Activated CD8-positive, alpha-beta memory T cell treated with anti-CD3 and anti-CD28 coated beads for 4 hours (primary cell): ENCODE measurements around the gene FERMT3.
A peak's percentile ranks its signal among the peaks of the same experiment; 100 is the strongest.

ENCODE experiments used
- DNase-seq, 2 donors: peaks; one replicate each; pipeline ENCODE4 v3.0.0-alpha.2; 2020; ENCODE audit warnings: low read depth in 2 of 2

Gene FERMT3

DNA sequence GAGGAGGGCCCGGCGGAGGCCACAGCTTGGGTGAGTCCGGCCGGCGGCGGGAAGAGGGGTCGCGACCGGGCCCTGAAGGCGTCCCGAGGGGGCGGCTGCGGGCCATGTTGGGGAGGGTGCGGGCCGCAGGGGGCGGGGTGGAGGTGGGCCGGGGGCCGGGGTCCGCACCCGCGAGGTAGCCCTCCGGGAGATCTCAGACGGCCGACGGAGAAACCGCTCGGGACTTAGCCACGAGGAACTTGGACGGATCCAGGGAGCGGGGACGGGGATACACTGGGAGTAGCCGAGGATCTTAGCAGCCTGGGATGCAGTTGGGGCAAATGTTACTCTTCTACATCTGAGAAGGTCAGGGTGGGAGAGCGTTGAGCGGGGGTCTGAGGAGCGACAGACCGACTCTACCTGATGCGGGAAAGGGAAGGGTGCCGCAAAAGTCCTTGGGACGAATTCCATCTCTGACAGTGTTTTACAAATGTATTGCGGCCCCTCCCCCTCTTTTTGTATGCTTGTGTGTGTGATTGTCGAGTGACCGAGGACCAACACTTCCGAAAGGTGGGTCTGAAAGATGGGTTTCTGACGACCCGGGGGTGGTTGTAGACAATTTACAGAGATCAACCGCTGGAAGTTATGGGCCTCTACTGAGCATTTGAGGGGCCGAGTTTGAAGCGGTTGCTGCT, 19.9 kb upstream of the FERMT3 start:
- DNase-seq = no peak

DNA sequence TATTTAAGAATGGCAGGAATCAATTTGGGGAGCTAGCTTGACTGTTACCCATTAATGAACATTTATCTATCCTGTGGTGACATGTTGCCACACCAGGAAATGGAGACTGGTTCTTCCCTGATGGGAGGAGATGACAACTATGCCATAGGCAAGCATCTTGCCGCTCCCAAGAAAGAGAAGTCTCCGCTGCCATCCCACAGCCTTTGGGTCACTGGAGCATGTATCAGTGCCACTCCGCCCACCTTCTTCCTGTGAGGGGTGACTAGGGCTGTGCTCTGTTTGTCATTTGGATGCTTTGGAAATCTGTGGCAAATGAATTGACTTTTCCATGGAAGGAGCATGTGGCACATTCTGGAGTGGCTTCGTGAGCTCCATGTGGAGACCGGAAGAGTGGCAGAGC, 14.1 kb upstream of the FERMT3 start:
- no peak for DNase-seq

DNA sequence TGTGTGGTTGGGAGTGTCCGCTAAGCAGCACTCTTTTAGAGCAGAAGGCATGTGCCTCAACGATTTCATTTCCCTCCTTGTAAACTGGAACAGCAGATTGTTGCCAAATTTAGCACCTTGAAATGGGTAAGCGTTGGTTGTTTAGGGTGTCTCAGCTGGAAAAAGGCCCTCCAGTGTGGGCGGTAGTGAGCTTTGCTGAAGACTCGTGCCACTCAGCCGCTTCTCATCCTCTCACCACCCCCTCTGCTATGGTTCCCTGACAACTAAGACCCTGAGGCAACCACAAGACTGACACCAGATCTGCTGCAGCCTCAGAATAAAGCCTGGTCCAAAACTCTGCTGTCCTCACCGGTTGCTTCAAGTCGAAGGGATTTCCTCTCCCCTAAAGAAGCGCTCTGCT, 9.9 kb upstream of the FERMT3 start:
- no peak for DNase-seq

DNA sequence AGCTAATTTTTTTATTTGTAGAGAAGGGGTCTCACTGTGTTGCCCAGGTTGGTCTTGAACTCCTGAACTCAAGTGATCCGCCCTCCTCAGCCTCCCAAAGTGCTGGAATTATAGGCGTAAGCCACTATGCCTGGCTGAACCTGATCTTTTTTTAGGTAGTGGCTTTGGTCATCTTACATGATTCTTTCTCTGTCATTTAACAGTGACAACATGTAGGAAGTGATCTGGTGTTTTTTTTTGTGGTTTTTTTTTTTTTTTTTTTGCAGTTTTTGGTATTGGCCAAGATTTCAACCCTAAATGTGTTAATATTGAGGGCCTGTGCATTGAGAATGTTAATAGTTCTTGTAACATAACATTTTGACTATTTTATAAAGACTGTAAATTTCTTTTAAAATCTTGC, 8.0 kb upstream of the FERMT3 start:
- DNase-seq = no peak

DNA sequence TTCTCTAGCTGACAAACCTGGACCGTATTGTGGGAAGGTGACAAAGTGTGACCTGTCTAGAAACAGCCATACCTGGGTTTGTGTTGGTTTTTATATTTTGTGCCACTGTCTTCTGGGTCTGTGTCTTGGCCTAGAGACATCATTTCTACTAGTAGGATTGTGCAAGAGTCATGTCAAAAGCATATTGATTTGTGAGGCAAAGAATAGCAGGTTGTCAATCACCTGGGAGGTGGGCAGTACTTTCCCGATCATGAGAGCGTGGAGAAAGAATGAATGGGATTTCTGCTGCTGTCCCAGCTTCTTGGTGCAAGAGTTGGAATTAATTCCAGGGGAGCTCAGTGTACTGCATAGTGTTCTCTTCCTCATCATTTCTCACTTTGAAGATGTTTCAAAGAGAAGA, 5.0 kb upstream of the FERMT3 start:
- DNase-seq = no peak

DNA sequence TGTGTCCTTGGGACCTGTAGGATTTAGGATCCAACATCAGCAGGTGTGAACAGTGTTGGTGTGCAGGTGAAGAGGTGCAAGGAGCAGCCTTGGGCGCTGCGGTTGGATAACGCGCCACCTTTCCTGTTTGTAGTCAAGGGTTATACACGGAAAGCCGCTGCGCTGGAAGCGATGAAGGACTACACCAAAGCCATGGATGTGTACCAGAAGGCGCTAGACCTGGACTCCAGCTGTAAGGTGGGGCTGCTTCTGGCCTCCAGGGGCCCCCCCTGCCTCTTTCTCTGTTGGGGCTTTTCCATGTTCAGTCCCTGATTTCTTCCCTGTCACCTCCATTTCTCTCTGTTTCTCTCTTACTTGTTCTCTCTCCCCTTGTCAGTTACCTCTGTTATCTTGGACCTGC, 3.5 kb upstream of the FERMT3 start:
- DNase-seq = no peak

DNA sequence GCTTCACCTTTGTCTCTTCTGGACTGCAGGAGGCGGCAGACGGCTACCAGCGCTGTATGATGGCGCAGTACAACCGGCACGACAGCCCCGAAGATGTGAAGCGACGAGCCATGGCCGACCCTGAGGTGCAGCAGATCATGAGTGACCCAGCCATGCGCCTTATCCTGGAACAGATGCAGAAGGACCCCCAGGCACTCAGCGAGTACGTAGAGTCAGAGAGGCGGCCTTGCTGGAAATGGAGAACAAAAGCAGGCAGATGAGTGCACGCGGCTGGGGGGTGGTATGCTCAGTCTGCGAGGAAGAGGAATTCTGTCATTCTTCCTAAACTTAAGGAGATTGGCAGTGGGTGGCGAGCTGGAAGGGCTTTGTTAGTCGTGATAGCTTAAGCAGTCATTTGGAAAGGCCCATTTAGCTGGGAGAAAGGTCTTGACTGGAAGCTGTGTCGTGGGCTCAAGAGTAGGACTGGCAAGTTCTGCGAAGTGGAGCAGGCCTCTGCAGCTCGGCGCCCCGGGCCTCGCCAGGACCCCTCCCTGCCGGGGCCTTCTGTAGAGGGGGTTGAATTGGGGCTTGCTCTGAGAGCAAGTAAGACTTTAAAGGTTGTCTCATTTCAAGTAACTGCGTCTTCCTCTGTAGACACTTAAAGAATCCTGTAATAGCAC, 3.0 kb upstream of the FERMT3 start:
- DNase-seq = no peak

DNA sequence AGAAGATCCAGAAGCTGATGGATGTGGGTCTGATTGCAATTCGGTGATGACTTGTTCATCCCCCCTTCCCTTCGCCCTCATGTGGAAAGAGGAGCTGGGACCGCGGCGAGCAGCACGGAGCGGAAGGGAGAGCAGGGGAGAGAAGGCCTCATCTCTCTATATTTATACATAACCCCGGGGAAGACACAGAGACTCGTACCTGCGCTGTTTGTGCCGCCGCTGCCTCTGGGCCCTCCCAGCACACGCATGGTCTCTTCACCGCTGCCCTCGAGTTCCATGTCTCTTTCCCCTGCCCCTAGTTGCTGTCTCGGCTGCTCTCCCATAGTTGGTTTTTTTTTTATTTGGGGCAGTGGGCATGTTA, 2.5 kb upstream of the FERMT3 start:
- no peak for DNase-seq

DNA sequence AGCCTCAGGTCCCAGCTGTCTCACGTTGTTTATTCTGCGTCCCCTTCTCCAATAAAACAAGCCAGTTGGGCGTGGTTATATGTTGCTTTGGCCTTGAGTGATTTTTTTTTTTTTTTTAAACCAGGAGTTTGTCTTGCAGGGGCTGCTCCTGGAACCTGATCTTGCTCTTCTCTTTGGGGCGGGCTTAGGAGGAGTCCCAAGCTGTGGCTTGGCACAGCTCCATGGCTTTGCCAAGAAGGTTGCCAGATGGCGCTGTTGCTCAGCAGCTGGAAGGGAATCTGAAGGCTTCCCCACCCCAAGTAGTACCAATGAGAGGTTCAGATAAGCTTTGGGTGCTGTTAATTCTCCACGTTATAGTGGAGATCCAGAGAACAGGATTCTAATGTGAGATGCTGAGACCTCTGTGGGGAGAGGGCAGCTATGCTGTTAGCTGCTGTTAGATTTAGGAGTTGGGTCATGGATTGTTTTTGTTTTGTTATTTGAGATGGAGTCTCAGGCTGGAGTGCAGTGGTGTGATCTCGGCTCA, 2.0 kb upstream of the FERMT3 start:
- DNase-seq = peak; percentile 58 to 70

DNA sequence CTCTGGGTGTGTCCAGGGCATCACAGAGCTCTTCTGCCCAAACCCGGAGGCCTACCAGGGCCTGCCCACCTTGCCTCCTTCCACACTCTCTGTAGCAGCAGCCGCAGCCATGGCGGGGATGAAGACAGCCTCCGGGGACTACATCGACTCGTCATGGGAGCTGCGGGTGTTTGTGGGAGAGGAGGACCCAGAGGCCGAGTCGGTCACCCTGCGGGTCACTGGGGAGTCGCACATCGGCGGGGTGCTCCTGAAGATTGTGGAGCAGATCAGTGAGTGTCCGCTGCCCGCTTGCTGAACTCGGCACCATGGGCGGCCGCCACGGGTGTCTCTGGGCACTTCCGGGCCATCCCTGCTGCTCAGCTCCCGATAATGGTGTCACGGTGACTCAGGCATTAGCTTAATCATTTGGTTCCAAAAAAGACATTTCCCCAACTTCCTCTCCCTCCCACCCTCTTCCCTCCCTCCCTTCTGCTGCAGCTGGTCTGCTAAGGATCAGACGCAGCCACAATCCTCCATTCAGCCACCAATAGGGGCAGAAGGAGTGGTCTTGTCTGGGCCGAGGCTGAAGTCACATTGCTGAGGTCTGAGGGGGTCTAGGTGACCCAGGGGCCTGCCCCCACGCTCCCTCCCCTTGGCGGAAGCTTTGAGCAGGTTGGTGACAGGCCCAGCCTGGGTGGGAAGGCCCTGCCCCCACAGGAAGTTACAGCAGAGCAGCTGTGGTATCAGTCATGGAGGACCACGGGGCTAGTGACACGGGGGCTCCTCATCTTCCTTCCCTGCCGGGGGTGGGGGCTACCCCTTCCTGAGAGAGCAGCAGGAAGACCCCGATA, 950 bp downstream of the FERMT3 start:
- peak; percentile 69 to 77 for DNase-seq

DNA sequence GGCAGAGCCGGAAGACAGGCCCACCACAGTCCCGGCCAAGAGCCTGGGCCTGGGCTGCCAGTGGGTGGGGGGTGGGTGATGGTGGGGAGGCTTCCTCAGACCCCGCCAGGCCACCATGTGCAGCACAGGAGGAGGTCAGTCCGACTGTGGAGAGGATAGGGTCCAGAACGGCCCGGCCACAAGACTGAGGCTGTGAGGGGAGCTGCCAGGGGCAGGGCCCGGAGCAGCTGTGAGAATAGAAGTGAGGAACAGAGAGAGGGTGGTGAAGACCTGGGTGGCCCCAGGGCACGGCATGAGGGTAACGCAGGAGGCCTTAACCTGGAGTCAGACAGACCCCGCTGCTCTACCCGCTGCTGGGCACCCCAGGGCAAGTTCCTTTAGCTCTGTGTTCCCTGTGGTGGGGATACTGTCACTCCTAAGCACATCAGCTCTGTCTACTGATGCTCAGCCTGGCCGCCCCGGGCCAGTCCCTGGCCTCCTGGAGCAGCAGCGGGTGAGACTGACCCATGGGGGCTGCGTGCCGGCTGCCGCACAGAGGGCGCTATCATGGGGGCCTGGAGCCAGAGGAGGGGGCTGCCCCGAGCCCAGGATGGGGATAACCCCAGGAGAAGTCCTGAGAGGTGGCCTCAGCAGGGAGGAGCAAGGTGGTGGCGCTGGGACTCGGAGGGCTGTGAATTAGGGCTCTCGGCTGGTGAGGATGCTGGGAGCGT, 1.7 kb downstream of the FERMT3 start:
- DNase-seq = no peak

DNA sequence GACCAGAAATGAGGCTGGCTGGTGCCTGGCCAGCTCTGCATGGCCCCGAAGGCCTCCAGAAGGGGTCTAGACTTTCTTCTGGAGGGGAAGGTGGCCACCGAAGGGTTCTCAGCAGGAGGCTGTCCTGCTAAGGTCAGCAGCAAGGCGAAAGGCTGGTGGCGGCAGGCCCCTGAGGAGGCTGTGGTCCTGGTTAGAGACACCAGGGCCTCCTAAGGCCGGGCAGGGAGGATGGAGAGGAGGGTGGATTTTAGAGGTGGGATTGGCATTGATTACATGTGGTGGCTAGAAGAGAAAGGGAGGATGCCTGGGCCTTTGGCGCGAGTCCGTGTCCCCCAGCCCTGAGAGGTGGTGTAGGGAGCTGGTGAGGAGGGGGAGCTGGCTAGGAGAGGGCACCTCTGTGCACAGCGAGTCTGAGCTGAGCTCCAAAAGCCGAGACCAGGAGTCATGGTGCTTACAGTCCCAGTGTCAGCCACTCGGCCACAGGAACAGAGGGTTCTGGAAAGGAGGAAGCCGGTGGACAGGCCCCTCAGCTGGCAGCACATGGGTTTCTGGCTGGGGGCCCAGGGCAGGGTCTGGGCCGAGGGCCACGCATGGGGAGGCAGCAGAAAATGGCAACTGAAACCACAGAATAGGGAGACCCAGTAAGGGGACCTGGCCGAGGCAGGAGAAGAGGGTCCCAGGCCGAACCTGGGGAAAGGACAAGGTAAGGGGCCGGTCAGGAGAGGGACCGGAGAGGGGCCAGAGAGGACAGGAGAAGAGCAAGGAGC, 2.5 kb downstream of the FERMT3 start:
- no peak for DNase-seq

DNA sequence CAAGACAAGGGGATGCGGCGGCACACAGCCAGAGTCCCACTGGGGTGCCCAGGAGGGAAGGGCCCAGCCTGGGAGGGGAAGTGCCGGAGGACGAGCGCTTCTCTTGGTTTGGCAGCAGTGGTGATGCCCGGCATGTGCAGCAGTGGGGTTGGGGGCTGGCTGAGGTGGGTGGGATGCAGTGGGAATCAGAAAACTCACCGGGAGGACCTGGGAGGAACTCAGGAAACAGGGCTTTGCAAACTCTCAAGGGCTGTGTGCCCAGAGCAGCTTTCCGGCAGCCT, 3.0 kb downstream of the FERMT3 start:
- no peak for DNase-seq

DNA sequence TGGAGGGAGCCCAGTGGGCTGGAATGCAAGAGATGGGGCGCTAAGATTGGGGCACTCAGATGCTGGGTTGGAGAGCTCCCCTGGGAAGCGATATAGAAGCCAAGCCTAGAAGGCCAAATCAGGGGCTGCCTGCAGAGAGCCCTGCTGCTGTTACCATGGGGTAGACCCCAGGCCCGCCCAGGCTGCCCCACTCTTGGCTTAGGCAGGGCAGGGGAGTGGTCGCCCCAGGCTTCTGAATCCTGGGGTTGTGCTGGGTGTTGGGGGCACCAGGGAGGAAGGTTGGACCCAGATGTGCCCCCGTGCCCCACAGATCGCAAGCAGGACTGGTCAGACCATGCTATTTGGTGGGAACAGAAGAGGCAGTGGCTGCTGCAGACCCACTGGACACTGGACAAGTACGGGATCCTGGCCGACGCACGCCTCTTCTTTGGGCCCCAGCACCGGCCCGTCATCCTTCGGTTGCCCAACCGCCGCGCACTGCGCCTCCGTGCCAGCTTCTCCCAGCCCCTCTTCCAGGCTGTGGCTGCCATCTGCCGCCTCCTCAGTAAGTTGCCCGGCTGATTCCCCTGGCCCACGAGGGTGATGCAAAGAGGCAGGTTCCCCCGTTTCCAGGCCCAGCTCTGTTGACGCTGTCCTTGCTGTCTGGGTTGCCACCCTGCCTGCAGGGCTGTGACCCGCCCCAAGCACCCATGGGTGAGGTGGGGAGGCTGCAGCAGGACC, 3.9 kb downstream of the FERMT3 start:
- DNase-seq = no peak

DNA sequence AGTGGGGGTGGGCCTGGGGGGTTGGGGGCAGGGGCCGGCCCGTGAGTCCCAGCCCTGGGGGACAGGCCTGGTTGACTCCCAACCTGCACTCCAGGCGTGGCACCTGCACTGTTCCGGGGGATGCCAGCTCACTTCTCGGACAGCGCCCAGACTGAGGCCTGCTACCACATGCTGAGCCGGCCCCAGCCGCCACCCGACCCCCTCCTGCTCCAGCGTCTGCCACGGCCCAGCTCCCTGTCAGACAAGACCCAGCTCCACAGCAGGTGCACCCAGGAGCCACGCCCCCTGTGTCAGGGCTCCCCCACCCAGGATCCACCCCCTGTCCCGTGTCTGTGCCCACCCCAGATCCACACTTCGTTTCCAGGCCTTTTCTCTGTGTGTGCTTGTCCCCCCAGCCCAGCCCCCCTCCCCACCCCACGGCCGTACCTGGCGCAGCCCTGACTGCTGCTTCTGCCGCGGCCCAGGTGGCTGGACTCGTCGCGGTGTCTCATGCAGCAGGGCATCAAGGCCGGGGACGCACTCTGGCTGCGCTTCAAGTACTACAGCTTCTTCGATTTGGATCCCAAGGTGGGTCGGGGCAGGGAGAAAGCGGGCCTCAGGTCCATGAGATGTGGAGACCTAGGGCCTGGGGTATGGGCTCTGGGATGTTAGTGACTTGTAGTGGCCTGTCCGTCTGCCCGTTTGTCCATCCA, 4.8 kb downstream of the FERMT3 start:
- DNase-seq = no peak

DNA sequence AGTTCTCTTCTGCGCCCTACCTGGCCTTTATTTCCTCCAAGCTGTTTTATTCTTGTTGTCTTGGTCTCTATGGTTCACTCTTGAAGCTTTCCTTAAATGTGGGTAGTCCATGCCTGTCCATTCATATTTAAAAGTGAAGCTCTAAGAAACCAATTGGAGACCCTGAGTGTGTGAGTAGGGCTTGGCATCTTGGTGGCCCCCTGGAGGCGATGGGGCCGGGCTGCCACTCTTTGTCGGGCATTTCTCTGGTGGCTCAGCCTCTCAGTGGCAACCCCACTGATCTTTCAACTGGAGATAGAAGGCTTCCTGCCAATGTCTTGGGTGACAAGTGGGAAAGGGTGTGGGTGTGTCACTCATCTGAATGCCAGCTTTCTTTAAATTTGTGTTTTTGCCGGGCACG, 10.4 kb downstream of the FERMT3 start:
- DNase-seq = no peak

DNA sequence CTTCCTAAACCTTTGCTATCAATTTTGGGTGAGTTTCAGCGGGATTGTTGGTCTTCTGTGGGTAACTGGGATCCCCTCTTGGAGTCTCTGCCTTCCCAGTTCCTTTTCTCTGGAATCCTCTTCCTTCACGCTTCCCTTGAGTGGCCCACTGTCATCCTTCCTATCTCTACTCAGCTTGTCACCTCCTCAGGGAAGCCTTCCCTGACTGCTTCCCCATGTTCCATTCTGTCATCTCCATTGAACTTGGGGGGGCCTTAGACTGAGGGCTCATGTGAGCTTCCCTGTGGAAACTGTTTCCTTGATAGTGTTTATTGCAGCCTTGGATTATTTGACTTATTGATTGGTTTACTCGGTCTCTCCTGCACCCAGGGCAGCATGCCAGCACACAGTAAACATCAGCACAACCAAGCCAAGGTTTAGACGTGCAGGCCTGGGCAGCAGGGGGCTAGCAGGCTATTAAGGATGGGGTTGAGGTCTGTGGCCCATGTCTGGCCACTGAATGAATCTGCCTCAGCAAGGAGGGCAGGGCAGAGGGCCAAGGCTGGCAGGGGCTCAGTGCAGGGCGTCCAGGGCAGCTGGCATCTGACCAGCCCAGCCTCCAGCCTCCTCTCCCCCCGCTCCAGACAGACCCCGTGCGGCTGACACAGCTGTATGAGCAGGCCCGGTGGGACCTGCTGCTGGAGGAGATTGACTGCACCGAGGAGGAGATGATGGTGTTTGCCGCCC, 12.3 kb downstream of the FERMT3 start:
- DNase-seq = no peak

DNA sequence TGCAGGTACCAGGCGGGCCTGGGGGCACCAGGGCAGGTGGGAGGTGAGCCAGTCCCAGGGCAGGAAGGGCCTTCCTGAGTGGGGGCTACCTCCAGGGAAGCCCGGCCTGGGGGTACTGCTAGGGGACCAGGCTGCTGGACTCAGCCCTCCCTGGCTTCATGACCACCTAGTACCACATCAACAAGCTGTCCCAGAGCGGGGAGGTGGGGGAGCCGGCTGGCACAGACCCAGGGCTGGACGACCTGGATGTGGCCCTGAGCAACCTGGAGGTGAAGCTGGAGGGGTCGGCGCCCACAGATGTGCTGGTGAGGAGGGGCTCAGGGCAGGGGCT, 12.8 kb downstream of the FERMT3 start:
- DNase-seq = no peak

DNA sequence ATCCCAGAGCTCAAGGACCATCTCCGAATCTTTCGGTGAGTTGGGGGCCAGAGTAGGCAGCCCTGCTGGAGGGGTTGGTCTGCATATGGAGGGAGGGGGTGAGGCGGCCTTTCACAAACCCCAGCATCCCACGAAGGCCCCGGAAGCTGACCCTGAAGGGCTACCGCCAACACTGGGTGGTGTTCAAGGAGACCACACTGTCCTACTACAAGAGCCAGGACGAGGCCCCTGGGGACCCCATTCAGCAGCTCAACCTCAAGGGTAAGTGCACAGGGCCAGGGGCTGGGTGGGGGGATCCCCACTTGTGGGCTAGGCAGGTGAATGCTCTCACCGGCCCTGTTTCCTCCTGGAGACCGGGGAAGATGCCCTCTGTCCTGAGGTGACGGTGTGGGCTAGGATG, 13.2 kb downstream of the FERMT3 start:
- DNase-seq = no peak

DNA sequence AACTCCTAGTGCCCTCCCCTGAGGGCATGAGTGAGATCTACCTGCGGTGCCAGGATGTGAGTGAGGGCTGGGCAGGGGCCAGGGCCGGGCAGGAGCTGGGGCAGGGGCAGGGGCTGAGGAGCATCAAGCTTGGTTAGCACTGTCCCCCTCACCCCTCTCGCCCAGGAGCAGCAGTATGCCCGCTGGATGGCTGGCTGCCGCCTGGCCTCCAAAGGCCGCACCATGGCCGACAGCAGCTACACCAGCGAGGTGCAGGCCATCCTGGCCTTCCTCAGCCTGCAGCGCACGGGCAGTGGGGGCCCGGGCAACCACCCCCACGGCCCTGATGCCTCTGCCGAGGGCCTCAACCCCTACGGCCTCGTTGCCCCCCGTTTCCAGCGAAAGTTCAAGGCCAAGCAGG, 13.8 kb downstream of the FERMT3 start:
- no peak for DNase-seq
